PFSK-1 (cell line): Measurements from ENCODE around the gene IL4I1.

ENCODE experiments used
- POLR2AphosphoS5 ChIP-seq: IDR thresholded peaks from 2 replicates; pipeline ENCODE4 v1.6.1; 2012; ENCODE audit warnings: low read depth, mild to moderate bottlenecking, control low read depth, low read length, moderate library complexity
- SIN3A ChIP-seq: IDR thresholded peaks from 2 replicates; pipeline ENCODE4 v1.6.1; 2012; ENCODE audit warnings: mild to moderate bottlenecking, low read length, moderate library complexity, borderline replicate concordance; ENCODE audit not compliant: insufficient read depth
- TF ChIP-seq, protein P1 (sequence below), 2 experiments: IDR thresholded peaks; 2 replicates each; pipeline versions ENCODE4 v1.6.1 to v1.8.0; 2011 to 2012; ENCODE audit warnings: low read depth in 2 of 2, low read length in 2 of 2, control low read depth in 1 of 2, inconsistent platforms in 1 of 2, mild to moderate bottlenecking in 1 of 2, moderate library complexity in 1 of 2; ENCODE audit not compliant: insufficient read depth in 1 of 2

DNA sequence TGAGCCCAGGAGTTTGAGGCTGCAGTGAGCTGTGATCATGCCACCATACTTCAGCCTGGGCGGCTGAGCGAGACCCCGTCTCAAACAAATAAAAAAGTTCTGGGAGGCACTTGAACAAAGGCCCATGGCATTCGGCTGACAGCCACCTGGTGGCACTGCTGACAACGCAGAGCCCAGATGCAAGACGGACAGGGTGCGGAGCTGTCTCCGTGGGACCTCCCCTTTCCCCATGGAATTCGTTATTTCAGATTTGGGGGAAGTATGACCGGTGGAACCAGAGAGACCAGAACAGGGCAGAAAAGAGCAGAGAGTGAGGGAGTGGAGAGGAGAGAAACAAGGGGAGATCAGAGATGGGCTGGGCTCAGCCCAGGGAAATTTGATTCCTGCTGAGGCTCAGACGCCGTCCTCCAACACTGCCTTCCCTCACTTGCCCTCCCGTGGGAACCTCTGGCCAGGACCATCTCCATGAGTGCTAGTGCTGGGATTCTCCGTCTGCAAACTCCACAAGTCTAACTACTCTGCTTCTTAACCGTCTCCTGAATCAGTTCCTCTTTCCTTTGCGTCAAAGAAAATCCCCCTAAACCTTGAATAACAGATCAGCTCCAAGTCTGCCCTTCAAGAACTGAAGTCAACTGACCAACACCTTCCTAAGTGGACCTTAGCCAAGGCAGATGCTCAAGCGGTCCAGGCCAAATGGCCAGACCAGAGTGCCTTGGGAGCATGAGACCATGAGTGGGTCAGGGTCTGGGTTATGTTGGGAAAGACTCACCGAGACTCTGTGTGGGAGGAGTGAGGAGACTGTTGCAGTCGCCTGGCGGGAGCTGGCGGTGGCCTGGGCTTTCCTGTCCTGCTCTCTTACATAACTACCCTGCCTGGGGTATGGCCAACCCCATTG is 20.4 kb upstream of the IL4I1 start:
- TF ChIP-seq SIN3A (no peak), POLR2AphosphoS5 (0 out of 2 replicates have a peak, but pooled peaks have one; percentile 14)
- TF ChIP-seq, protein P1, sequence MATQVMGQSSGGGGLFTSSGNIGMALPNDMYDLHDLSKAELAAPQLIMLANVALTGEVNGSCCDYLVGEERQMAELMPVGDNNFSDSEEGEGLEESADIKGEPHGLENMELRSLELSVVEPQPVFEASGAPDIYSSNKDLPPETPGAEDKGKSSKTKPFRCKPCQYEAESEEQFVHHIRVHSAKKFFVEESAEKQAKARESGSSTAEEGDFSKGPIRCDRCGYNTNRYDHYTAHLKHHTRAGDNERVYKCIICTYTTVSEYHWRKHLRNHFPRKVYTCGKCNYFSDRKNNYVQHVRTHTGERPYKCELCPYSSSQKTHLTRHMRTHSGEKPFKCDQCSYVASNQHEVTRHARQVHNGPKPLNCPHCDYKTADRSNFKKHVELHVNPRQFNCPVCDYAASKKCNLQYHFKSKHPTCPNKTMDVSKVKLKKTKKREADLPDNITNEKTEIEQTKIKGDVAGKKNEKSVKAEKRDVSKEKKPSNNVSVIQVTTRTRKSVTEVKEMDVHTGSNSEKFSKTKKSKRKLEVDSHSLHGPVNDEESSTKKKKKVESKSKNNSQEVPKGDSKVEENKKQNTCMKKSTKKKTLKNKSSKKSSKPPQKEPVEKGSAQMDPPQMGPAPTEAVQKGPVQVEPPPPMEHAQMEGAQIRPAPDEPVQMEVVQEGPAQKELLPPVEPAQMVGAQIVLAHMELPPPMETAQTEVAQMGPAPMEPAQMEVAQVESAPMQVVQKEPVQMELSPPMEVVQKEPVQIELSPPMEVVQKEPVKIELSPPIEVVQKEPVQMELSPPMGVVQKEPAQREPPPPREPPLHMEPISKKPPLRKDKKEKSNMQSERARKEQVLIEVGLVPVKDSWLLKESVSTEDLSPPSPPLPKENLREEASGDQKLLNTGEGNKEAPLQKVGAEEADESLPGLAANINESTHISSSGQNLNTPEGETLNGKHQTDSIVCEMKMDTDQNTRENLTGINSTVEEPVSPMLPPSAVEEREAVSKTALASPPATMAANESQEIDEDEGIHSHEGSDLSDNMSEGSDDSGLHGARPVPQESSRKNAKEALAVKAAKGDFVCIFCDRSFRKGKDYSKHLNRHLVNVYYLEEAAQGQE (IDR thresholded peaks at IDR 0.05; ENCODE audit: insufficient read depth in 1 of 2, low read depth in 2 of 2, low read length in 2 of 2) = no peak
